AG04450 (cell line): ENCODE results near the gene RPUSD1. TPM values are rescaled to one million over a fixed set of nuclear protein-coding genes. Genes with fewer than 3 reads are reported as not detected.
"Not testable (repeated sequence)": the region's sequence is repeated elsewhere in the genome, so short reads cannot be mapped to it uniquely, and the experiment has no call there.

Experiments used
- CTCF ChIA-PET: fragments of 300-600, 350-600 bp; formaldehyde crosslinking; extraction: SDS; loops from one replicate; lab custom pipeline; 2022; ENCODE audit warnings: antibody characterized with exemption, inconsistent platforms; lab: Charles Lee
- POLR2A ChIA-PET: fragments of 350-600 bp; formaldehyde crosslinking; extraction: SDS; loops from one replicate; lab custom pipeline; 2021; ENCODE audit warnings: antibody characterized with exemption, inconsistent platforms; lab: Yijun Ruan, JAX
- DNase-seq: peaks from one replicate; pipeline ENCODE4 v3.0.0-alpha.2; 2011; ENCODE audit warnings: low read depth, low spot score
- H3K27ac ChIP-seq: one replicate; pipeline ENCODE4 v1.5.1; 2012; ENCODE audit warnings: low read depth, low read length, control low read depth
- H3K27me3 ChIP-seq: one replicate; pipeline ENCODE4 v1.6.0; 2012; ENCODE audit warnings: low read length; ENCODE audit not compliant: control insufficient read depth, insufficient read depth
- H3K4me3 ChIP-seq: 2 replicates; pipeline ENCODE4 v1.5.1; 2011; ENCODE audit warnings: mild to moderate bottlenecking, low read depth, low read length, control low read depth
- H3K9me3 ChIP-seq: 2 replicates; pipeline ENCODE4 v1.5.1; 2012; ENCODE audit warnings: low read length; ENCODE audit not compliant: control insufficient read depth, insufficient read depth
- CTCF ChIP-seq: IDR thresholded peaks from 2 replicates; pipeline ENCODE4 v1.5.1; 2011; ENCODE audit warnings: low read depth, low read length, control low read depth, inconsistent platforms
- polyA plus RNA-seq: library from polyadenylated mRNA; depleted of rRNA; stranded (reverse); fragments of >200 nt; gene quantifications from 2 replicates; pipeline ENCODE4 v1.2.3, GENCODE V29; 2011

RPUSD1 gene
- polyA plus RNA-seq, 1 experiment, result 9.2 TPM

- Histone ChIP-seq H3K9me3 (no peaks in the 10 kb centered on the region; the same call in 1 of the 2 replicates), H3K4me3 (no peak overlapping the region), H3K27ac (no peak overlapping the region), H3K27me3 (peaks cover 9% of the 10 kb centered on the region)
- no peak for TF ChIP-seq CTCF
- ChIA-PET CTCF (interaction anchor here (0.5 to 0.7 kb wide), 2 partner anchors 53 to 310 kb away, joined by 6 read pairs; no protein-coding TSS in a partner anchor), POLR2A (interaction anchor here (0.7 to 1.1 kb wide), 2 partner anchors 15 to 131 kb away, joined by 3 to 5 read pairs; no protein-coding TSS in a partner anchor)
- no peak for DNase-seq
These were observed 40.0 kb downstream of the RPUSD1 start for GRCh38 chr16:747978-748746.

GRCh38 chr16:746637-747036, 41.5 kb downstream of the RPUSD1 start:
- Histone ChIP-seq H3K9me3 (no peaks in the 10 kb centered on the region; the same call in 1 of the 2 replicates), H3K27ac (no peak overlapping the region), H3K4me3 (no peak overlapping the region), H3K27me3 (peaks cover 3% of the 10 kb centered on the region)
- DNase-seq, result no peak
- ChIA-PET POLR2A (no interaction called here), CTCF (interaction anchor here (1.2 kb wide), 1 partner anchor 13 kb away, joined by 3 read pairs; no protein-coding TSS in a partner anchor)
- no peak for TF ChIP-seq CTCF

DNA sequence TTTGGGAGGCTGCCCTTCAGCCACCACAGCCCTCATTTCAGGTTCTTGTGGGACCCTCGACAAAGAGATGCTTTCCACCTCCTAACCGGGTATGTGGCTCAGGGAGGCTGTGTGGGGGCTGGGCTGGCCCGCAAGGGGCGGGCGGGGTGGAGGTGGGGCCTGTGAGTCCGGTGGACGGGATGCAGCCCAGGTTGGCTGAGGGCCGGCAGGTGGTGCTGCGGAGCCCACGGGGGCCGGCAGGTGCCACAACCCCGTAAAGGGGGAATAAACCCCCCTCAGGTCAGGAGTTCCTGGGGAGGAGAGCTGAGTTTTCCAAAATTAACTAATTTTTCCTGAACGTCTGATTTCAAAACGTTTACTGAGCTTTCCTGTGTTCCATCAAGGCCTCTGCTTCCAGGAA, 42.4 kb downstream of the RPUSD1 start:
- no peak overlapping the region for H3K27ac ChIP-seq
- CTCF ChIA-PET, result no interaction called here
- peaks cover under 1% of the 10 kb centered on the region for H3K27me3 ChIP-seq
- no peaks in the 10 kb centered on the region; the same call in 1 of the 2 replicates for H3K9me3 ChIP-seq
- no peak for DNase-seq
- peak; percentile 32 for TF ChIP-seq CTCF
- POLR2A ChIA-PET, result interaction anchor here (1.2 kb wide), 1 partner anchor 33 kb away, joined by 4 read pairs; no protein-coding TSS in a partner anchor
- H3K4me3 ChIP-seq, result no peak overlapping the region

DNA sequence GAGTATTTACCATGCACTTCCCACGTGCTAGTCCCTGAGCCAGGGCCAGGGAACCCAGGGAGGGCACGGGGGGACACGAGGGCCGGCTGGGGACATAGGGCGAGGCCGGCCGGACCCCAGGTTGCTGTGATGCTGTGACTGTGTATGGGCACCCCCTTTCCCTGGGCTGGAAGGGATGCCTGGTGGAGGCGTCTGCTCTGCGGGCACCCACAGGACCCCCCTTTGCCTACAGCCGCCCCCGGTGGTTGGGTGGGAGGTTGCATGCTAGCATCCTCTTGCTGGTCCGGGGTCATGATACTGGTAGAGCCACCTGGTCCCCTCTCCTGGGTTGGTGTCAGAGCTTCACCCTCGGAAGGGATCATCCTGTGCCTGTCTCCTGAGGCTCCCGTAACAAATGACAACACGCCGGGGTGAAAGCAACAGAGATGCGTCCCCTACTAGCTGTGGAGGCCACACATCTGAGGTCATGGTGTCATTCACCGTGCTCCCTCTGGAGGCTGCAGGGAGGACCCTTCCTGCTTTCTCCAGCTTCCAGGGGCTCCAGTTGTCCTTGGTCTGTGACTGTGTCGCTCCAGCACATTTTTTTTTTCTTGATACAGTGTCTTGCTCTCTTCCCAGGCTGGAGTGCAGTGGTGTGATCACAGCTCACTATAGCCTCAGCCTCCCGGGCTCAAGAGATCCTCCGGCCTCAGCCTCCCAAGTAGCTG, 44.2 kb downstream of the RPUSD1 start:
- no peak for DNase-seq
- TF ChIP-seq CTCF, result 0 out of 2 replicates have a peak, but pooled peaks have one; percentile 11
- H3K27me3 ChIP-seq, result no peaks in the 10 kb centered on the region
- CTCF ChIA-PET, result no interaction called here
- no peaks in the 10 kb centered on the region; the same call in 1 of the 2 replicates for H3K9me3 ChIP-seq
- no peak overlapping the region for H3K27ac ChIP-seq
- no peak overlapping the region for H3K4me3 ChIP-seq
- POLR2A ChIA-PET, result no interaction called here

GRCh38 chr16:742894-743293, 45.3 kb downstream of the RPUSD1 start:
- H3K27ac ChIP-seq, H3K9me3 ChIP-seq, H3K4me3 ChIP-seq, DNase-seq, H3K27me3 ChIP-seq: not testable (repeated sequence)
- CTCF ChIA-PET, result interaction anchor here (1.7 kb wide), 1 partner anchor 8 kb away, joined by 3 read pairs; no protein-coding TSS in a partner anchor
- POLR2A ChIA-PET, result interaction anchor here (0.9 kb wide), 1 partner anchor 23 kb away, joined by 3 read pairs; no protein-coding TSS in a partner anchor
